Measurements from ENCODE around the gene MOV10L1. TPM values are rescaled to one million over a fixed set of nuclear protein-coding genes. Genes with fewer than 3 reads are reported as not detected.

The MOV10L1 gene
- total RNA-seq, 2 donors from 2014 or later = 0.27 to 0.50 TPM

DNA sequence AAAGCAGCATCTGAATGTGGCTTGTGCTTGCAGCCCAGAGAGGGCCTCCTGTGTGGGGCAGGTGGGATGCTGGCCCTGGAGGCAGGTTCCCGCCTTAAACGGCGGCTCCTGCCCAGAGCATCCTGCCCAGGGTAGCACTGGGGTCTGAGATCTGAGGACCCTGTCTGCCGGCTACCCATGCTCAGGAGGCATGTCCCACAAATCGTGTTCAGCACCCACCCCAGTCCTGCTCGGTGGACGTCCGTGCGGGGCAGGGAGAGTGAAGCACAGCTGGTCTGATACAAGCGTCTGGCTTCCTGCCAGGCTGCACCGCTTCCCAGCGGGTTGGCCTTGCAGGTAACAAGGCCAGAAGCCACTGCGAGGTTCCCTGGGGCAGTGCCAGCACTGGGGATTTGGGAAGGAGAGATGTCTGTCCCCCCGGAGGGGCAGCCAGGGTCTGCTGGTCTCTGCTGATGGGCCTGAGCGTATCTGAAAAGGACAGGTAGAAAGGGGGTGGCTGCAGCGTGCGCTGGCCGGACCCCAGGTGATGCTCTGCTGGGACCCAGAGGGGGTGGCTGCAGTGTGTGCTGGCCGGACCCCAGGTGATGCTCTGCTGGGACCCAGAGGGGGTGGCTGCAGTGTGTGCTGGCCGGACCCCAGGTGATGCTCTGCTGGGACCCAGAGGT lies 99.5 kb downstream of the MOV10L1 start:
- H3K4me3 ChIP-seq = no peak overlapping the region
- peak overlapping the region; percentile 46 to 84 for H3K9ac ChIP-seq (ENCODE audit: low read depth in 2 of 2, low read length in 2 of 2)
- no peaks in the 10 kb centered on the region for H3K36me3 ChIP-seq
- H3K9me3 ChIP-seq = no peaks in the 10 kb centered on the region
- intact Hi-C loops (cut with DNase I) = no loop called here
- H3K27me3 ChIP-seq = no peaks in the 10 kb centered on the region
- TF ChIP-seq, protein P1, sequence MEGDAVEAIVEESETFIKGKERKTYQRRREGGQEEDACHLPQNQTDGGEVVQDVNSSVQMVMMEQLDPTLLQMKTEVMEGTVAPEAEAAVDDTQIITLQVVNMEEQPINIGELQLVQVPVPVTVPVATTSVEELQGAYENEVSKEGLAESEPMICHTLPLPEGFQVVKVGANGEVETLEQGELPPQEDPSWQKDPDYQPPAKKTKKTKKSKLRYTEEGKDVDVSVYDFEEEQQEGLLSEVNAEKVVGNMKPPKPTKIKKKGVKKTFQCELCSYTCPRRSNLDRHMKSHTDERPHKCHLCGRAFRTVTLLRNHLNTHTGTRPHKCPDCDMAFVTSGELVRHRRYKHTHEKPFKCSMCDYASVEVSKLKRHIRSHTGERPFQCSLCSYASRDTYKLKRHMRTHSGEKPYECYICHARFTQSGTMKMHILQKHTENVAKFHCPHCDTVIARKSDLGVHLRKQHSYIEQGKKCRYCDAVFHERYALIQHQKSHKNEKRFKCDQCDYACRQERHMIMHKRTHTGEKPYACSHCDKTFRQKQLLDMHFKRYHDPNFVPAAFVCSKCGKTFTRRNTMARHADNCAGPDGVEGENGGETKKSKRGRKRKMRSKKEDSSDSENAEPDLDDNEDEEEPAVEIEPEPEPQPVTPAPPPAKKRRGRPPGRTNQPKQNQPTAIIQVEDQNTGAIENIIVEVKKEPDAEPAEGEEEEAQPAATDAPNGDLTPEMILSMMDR (IDR thresholded peaks at IDR 0.05) = no peak
- H3K27ac ChIP-seq = peak overlapping the region; percentile 91
- H3K4me1 ChIP-seq = peaks cover 31% of the 10 kb centered on the region
- peak; percentile 64 for DNase-seq

DNA sequence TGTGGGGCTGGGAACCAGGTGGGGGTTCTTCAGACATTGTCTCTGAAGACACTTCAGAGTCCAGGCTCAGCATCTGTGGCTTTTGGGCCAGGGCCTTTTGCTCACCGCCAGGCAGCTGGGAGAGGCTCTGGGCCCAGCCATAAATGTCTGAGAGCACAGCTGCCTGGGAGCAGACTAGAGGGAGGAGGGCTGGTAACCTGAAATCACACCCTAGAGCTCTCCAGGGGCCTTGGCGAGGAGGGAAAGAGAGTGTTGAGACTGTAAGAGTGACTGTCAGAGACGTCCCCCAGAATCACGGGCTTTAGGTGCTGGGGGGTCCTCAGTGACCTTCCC lies 100.0 kb downstream of the MOV10L1 start:
- TF ChIP-seq, protein P1 (IDR thresholded peaks at IDR 0.05) = no peak
- DNase-seq = peak; percentile 67
- H3K4me1 ChIP-seq = peaks cover 28% of the 10 kb centered on the region
- intact Hi-C loops (cut with DNase I) = no loop called here
- no peaks in the 10 kb centered on the region for H3K27me3 ChIP-seq
- H3K27ac ChIP-seq = peak overlapping the region; percentile 91
- H3K4me3 ChIP-seq = peak overlapping the region; percentile 55
- H3K36me3 ChIP-seq = peaks cover 4% of the 10 kb centered on the region
- no peaks in the 10 kb centered on the region for H3K9me3 ChIP-seq
- peak overlapping the region; percentile 84 to 87 for H3K9ac ChIP-seq (ENCODE audit: low read depth in 2 of 2, low read length in 2 of 2)

DNA sequence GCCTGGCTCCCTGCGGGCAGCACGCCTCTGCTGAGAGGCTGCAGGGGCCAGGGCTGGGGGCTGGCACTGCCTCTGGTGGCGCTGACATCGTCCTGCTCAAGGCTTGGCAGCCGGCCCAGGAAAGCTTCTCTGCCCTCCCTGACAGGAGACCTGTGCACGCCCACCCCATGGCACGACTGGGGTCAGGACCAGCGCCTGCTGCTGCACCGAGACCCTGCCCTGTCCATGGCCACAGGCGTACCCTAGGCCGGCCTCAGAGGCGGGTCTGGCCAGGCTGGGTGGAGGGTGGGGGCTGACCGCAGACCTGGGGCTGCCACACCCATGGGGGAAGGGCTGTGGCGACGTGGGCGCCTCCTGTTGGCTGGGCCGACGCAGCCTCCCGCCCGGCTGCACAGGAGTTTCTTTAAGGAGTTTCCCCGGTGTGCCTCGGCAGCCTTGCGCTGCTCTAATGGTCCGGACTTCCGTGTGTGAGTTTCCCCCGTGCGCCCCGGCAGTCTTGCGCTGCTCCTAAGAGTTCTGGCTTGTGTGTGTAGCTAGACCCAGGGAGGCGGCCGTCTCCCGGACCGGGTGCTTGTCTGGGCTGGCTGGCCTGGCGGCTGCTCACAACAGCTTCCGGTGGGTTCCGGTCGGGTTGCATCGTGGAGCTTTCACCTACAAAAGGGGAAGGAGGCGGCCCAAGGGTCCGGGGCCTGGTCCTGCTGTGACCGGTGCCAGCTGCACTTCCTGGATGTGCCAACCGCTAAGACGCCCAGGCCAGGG lies 100.6 kb downstream of the MOV10L1 start:
- Histone ChIP-seq H3K4me3 (peak overlapping the region; percentile 55), H3K36me3 (peaks cover 7% of the 10 kb centered on the region), H3K4me1 (peaks cover 28% of the 10 kb centered on the region), H3K9ac (ENCODE audit: low read depth in 2 of 2, low read length in 2 of 2) (peak overlapping the region; percentile 84 to 87), H3K27ac (peak overlapping the region; percentile 91), H3K27me3 (no peaks in the 10 kb centered on the region), H3K9me3 (no peaks in the 10 kb centered on the region)
- TF ChIP-seq, protein P1 (IDR thresholded peaks at IDR 0.05) = peak; percentile 49
- intact Hi-C loops (cut with DNase I) = no loop called here
- peak; percentile 90 for DNase-seq

DNA sequence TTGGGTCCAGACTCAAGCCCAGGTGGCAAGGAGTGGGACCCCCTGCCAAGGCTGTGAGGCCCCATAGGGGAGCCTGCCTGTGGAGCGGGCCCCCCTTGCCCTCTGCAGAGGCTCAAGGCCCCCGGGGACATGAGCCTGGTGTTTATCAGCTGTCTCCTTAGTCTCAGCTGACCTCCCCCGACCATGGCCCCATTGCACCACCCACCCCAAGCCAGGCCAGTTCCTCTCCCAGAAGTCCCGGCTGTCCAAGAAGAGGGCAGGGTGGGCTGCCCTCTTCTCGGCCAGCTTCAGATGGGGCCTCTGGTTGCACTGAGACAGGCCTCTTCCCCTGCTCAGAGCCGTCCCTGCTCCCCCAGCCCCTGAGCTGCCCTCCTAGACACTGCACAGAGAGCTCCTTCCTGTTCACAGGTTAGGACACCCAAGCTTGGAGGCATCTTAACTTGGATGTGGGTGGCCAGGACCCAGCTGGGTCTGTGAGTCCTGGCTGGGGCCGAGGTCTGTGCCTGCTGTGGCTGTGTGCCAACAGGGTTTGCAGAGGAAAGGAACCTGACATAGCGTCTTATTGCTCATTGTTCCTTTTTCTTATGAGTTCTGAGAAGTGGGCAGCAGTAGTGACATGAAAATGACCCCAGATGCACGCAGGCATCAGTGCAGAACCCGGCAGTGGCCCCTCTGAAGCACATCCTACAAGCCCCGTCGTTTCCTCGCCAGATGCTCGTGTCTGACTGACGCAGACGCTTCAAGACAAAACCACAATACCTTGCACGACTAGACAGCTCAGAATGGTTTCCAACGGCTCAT lies 101.3 kb downstream of the MOV10L1 start:
- H3K27ac ChIP-seq = peak overlapping the region; percentile 91
- TF ChIP-seq, protein P1 (IDR thresholded peaks at IDR 0.05) = no peak
- intact Hi-C loops (cut with DNase I) = no loop called here
- H3K27me3 ChIP-seq = no peaks in the 10 kb centered on the region
- H3K4me1 ChIP-seq = peaks cover 28% of the 10 kb centered on the region
- peak overlapping the region; percentile 84 to 87 for H3K9ac ChIP-seq (ENCODE audit: low read depth in 2 of 2, low read length in 2 of 2)
- H3K9me3 ChIP-seq = no peaks in the 10 kb centered on the region
- H3K4me3 ChIP-seq = peak overlapping the region; percentile 55
- peaks cover 7% of the 10 kb centered on the region for H3K36me3 ChIP-seq
- DNase-seq = peak; percentile 49

DNA sequence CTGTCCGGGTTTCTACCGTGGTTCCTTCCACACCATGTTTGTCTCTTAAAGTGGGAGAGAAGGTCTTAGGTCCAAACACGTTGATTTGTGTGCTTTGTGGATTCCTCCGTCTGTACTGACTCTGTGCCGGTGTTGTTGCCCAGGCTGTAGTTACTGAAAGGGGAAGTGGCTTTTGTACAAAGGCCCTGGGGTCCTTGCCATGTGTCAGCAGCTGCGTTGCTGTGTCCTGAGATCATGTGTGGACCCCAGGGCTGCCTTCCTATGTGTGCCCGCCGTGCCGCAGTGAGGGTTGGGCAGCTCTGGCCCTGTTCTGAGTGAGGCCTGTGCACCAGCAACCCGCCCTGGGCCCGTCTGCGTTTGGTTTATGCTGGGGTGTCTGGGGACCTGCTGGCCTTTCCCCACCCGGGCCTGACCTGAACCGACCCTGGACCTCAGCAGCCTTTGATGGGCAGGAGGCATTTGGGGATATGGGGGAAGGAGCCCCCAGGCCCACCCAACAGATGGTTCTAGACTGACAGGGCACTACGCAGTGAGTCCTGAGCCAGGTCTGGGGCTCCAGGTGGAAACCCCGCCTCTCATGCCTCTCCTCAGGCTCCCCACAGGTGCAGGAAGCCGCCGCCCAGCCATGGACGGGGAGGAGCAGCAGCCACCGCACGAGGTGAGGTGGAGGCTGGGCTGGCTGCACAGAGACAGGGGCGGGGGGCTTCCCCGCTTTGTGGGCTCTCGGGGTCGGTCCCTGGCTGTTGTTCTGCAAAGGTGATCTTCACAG lies 102.8 kb downstream of the MOV10L1 start:
- no peaks in the 10 kb centered on the region for H3K9me3 ChIP-seq
- H3K4me3 ChIP-seq = no peak overlapping the region
- H3K27ac ChIP-seq = peak overlapping the region; percentile 91
- no peaks in the 10 kb centered on the region for H3K27me3 ChIP-seq
- intact Hi-C loops (cut with DNase I) = no loop called here
- peaks cover 22% of the 10 kb centered on the region for H3K4me1 ChIP-seq
- peaks cover 7% of the 10 kb centered on the region for H3K36me3 ChIP-seq
- DNase-seq = no peak
- TF ChIP-seq, protein P1 (IDR thresholded peaks at IDR 0.05) = no peak
- H3K9ac ChIP-seq (ENCODE audit: low read depth in 2 of 2, low read length in 2 of 2) = peak overlapping the region; percentile 26 to 70

All from colonic mucosa (tissue), 4 donors.